ENCODE data around the gene LPO.

Gene LPO

GRCh38 chr17:58207451-58207850 is 30.9 kb upstream of the LPO start:
- H3K36me3 Mint-ChIP-seq (ENCODE audit: low read depth), result peaks cover 50% of the 10 kb centered on the region
- H3K9me3 Mint-ChIP-seq, result no peaks in the 10 kb centered on the region
- no peaks in the 10 kb centered on the region for H3K27me3 Mint-ChIP-seq (ENCODE audit: low read depth)
- no peak overlapping the region for H3K4me3 Mint-ChIP-seq
- no peak for TF ChIP-seq CTCF (IDR thresholded peaks at IDR 0.05; ENCODE audit: unreplicated experiment in 3 of 3)
- peak overlapping the region in 1 of 3 experiments; percentile 78 for H3K27ac Mint-ChIP-seq
- no peaks in the 10 kb centered on the region for H3K4me1 Mint-ChIP-seq

- no peak for TF ChIP-seq CTCF (IDR thresholded peaks at IDR 0.05; ENCODE audit: unreplicated experiment in 3 of 3)
- Mint-ChIP-seq H3K36me3 (ENCODE audit: low read depth) (peaks cover 58% of the 10 kb centered on the region), H3K9me3 (no peaks in the 10 kb centered on the region), H3K27me3 (ENCODE audit: low read depth) (no peaks in the 10 kb centered on the region), H3K27ac (peak overlapping the region in 1 of 3 experiments; percentile 78), H3K4me3 (no peak overlapping the region), H3K4me1 (no peaks in the 10 kb centered on the region)
Measured at GRCh38 chr17:58208344-58208743, 30.0 kb upstream of the LPO start.

- Mint-ChIP-seq H3K4me3 (no peak overlapping the region), H3K4me1 (no peaks in the 10 kb centered on the region), H3K36me3 (ENCODE audit: low read depth) (peaks cover 64% of the 10 kb centered on the region), H3K27ac (no peak overlapping the region), H3K27me3 (ENCODE audit: low read depth) (no peaks in the 10 kb centered on the region), H3K9me3 (no peaks in the 10 kb centered on the region)
- TF ChIP-seq CTCF (IDR thresholded peaks at IDR 0.05; ENCODE audit: unreplicated experiment in 3 of 3), result no peak
Measured at GRCh38 chr17:58210922-58211321, 27.5 kb upstream of the LPO start.

GRCh38 chr17:58215685-58216084 is 22.7 kb upstream of the LPO start:
- no peak for TF ChIP-seq CTCF (IDR thresholded peaks at IDR 0.05; ENCODE audit: unreplicated experiment in 3 of 3)
- Mint-ChIP-seq H3K4me1 (peaks cover 6% of the 10 kb centered on the region), H3K36me3 (ENCODE audit: low read depth) (peaks cover 29% of the 10 kb centered on the region), H3K9me3 (no peaks in the 10 kb centered on the region), H3K27ac (no peak overlapping the region), H3K27me3 (ENCODE audit: low read depth) (peaks cover 4% of the 10 kb centered on the region), H3K4me3 (no peak overlapping the region)

GRCh38 chr17:58217766-58218165 is 20.6 kb upstream of the LPO start:
- Mint-ChIP-seq H3K36me3 (ENCODE audit: low read depth) (peaks cover 14% of the 10 kb centered on the region), H3K4me3 (peak overlapping the region; percentile 69 to 71 (median 69)), H3K9me3 (no peaks in the 10 kb centered on the region), H3K27me3 (ENCODE audit: low read depth) (peaks cover 7% of the 10 kb centered on the region), H3K27ac (no peak overlapping the region), H3K4me1 (peaks cover 6% of the 10 kb centered on the region)
- no peak for TF ChIP-seq CTCF (IDR thresholded peaks at IDR 0.05; ENCODE audit: unreplicated experiment in 3 of 3)

- TF ChIP-seq CTCF (IDR thresholded peaks at IDR 0.05; ENCODE audit: unreplicated experiment in 3 of 3), result peak; percentile 74 to 84 (median 81)
- H3K36me3 Mint-ChIP-seq (ENCODE audit: low read depth), result peaks cover 4% of the 10 kb centered on the region
- H3K27ac Mint-ChIP-seq, result peak within 1 kb of the TSS; percentile 48 to 90 (median 62)
- peak within 1 kb of the TSS; percentile 90 to 94 (median 92) for H3K4me3 Mint-ChIP-seq
- no peaks in the 10 kb centered on the region for H3K9me3 Mint-ChIP-seq
- H3K27me3 Mint-ChIP-seq (ENCODE audit: low read depth), result peaks cover 15% of the 10 kb centered on the region
- H3K4me1 Mint-ChIP-seq, result peaks cover 6% of the 10 kb centered on the region
Measured at GRCh38 chr17:58219007-58219788, 19.2 kb upstream of the LPO start, which contains the start of gene MKS1. MKS1 (minus strand) TSS chr17:58219255; CDS start chr17:58219230, 25 bp downstream.

Data from nephron (organoid).